Astrocyte (in vitro differentiated cells and primary cell): ENCODE results near the gene PRKCA.

Experiments
- CTCF ChIP-seq: IDR thresholded peaks from 2 replicates; pipeline ENCODE4 v1.5.1; 2011; ENCODE audit warnings: low read depth, mild to moderate bottlenecking, inconsistent platforms, low read length, moderate library complexity; ENCODE audit not compliant: insufficient read depth
- EZH2 ChIP-seq: IDR thresholded peaks from 2 replicates; pipeline ENCODE4 v1.6.1; 2012; ENCODE audit warnings: mild to moderate bottlenecking, low read length, inconsistent platforms; ENCODE audit not compliant: insufficient read depth

GRCh38 chr17:66326476-66327047, 24.1 kb downstream of the PRKCA start:
- TF ChIP-seq CTCF (no peak), EZH2 (no peak)
